HG03342 (cell line): Measurements from ENCODE around the gene OR4D2.
"Not testable (repeated sequence)": the region's sequence is repeated elsewhere in the genome, so short reads cannot be mapped to it uniquely, and the experiment has no call there.

Source experiments
- ATAC-seq: cut with Tn5 transposase; IDR thresholded peaks from one replicate; pipeline ENCODE4 v1.9.1; 2021; ENCODE audit warnings: mild to moderate bottlenecking, moderate library complexity; ENCODE audit not compliant: unreplicated experiment

OR4D2 gene

DNA sequence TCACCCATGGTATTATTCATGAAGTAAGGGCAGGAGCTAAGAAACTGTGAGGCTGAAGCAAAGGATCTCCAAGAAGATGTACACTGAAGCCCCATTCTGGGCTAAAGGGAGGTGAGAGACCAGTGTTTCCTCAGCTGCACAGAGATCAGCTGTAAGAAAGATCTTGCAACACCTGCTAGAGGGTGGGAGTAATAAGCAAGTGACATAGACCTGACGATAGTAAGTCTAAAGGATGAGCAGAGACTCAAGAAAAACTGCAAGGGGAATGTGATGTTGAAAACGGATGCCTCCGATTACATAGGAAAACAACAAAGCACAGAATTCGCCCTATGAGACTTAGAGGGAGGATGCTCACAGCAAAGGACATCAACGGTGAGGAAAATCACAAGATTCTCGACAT, at the start of gene OR4D2:
Gene OR4D2, plus strand, starts transcription at position 301 of the 400 bp plus-strand sequence. CDS start 2,674 bp downstream, outside the sequence.
- ATAC-seq = no peak

DNA sequence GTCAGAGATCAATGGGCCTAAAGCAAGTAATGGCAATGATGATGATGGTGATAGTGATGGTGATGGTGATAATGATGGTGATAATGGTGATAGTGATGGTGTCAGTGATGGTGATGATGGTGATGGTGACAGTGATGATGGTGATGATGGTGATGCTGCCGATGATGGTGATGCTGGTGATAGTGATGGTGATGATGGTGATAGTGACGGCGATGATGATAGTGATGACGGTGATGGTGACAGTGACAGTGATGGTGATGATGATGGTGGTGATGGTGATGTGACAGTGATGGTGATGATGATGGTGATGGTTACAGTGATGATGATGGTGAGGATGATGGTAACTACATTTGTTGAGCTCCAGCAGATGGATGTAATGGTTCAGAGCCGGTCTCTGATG, 49.4 kb upstream of the OR4D2 start:
- ATAC-seq = no peak

DNA sequence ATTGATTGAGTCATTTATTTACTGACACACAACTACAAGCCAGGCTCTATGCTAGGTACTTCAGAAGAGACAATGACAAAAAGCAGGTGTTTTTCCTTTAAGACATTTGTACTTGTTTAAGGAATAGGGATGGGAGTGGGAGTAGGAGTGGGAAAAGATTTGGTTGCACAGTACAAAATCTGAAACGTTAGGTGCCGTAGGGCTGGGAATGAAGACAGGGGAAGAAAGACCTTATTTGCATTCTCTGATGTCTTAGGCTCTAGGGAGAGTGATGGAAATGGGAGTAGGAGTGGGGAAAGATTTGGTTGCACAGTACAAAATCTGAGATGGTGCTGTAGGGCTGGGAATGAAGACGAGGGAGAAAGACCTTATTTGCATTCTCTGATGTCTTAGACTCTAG, 47.3 kb upstream of the OR4D2 start:
- no peak for ATAC-seq

DNA sequence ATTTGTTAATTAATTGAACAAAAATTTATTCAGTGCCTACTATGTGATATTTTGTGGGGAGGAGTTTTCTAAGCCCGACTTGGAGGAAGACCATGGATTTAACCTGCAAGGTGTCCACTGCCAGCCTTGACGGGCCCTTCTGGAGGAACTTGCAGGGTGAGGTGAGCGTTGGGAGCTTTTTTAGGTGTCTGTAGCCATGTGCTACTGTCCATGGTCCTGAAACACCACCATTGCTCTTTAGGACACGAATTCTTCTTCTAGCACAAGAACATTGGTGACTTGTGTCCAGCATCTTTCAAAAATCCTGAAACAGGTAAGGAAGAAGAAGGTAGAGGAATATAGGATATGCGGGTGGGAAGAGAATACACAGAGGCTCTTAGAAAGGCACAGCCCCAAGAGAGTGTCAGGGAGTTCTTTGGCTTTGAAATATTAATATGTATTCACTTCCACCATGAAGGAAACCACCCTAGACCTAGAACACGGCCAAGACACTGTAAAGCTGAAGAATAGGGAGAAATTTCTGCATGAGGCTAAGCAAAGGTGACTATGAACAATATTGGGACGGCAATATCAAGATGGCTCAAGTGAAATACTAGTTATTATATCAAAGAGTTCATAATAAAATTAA, 46.5 kb upstream of the OR4D2 start:
- ATAC-seq = no peak

DNA sequence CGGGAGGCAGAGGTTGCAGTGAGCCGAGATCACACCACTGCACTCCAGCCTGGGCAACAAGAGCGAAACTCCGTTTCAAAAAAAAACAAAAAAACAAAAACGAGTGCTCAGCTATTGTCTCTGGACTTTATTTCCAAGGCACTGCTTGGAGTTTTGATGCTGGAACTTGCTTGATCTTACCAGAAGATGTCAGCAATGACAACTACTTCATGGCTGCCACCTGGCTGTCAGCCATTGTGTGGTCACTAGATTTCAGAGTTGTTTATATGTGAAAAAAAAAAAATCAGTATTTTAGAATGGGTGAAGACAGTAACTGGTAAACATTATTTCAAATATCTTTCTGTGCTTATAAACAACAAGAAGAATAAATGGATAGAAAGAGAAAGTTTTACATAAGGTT, 44.9 kb upstream of the OR4D2 start:
- ATAC-seq = no peak

DNA sequence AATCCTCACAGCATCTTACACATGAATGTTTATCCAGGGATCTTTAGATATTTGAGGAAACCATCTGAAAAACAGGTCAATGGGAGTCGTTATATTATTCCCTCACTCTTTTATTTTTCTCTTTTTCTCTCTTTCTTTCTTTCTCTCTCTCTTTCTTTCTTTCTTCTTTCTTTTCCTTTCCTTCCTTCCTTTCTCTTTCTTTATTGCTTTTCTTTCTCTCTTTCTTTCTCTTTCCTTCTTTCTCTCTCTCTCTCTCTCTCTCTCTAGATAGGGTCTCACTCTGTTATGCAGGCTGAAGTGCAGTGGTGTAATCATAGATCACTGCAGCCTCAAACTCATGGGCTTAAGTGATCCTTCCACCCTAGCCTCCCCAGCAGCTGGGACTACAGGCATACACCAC, 38.9 kb upstream of the OR4D2 start:
- no peak for ATAC-seq

DNA sequence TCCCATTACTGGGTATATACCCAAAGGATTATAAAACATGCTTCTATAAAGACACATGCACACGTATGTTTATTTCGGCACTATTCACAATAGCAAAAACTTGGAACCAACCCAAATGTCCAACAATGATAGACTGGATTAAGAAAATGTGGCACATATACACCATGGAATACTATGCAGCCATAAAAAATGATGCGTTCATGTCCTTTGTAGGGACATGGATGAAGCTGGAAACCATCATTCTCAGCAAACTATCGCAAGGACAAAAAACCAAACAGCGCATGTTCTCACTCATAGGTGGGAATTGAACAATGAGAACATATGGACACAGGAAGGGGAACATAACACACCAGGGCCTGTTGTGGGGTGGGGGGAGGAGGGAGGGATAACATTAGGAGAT, 34.1 kb upstream of the OR4D2 start:
- not testable (repeated sequence) for ATAC-seq

DNA sequence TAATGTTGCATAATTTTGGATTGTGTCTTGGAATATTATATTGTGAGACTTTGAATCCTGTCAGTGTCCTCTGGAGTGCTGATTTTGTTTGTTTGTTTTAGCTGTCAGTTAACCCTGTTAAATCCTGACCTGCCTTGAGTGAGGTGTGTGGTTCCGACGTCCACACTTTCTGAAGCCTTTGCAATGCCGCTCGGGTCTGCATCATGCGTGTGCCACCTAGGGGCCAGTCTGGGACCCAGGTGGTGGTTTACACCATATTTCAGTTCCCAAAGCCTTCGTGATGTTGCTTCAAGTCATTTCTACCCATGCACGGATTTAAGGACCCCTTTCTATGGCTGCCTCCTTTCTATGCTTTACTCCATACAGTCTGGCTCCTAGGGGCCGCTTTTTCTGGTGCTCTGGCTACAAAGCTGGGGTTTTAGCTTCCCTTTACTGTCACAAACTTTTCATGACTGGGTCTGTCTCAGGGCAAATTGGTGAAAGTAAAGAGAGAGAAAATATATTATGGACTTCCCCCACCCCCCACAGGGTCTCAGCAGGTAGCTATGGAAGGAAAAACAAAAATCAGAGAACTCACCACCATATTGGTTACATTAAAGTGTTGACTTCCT, 30.0 kb upstream of the OR4D2 start:
- no peak for ATAC-seq

DNA sequence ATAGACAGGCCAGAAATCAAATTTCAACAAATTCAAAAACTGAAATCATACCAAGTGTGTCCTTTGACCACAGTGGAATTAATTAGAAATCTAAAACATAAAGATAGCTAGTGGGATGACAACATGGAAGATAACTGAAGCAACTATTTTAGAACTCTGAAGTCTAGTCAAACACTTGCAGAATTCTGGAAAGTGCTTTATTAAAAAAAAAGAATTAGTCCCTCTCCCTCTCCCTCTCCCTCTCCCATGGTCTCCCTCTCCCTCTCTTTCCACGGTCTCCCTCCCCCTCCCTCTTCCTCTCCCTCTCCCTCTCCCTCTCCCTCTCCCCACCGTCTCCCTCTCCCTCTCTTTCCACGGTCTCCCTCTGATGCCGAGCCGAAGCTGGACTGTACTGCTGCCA, 25.3 kb upstream of the OR4D2 start:
- no peak for ATAC-seq

DNA sequence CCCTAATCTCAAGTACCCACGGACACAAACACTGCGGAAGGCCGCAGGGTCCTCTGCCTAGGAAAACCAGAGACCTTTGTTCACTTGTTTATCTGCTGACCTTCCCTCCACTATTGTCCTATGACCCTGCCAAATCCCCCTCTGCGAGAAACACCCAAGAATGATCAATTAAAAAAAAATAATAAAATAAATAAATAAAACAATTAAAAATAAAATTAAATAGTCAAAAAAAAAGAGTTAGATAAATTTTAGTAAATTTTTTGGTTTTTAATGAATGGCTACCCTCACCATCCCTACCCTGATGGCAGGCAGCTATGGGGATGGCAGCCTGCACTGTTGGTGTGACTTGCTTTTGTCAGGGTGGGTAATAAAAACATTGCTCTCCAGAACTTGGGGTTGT, 23.4 kb upstream of the OR4D2 start:
- ATAC-seq = not testable (repeated sequence)

DNA sequence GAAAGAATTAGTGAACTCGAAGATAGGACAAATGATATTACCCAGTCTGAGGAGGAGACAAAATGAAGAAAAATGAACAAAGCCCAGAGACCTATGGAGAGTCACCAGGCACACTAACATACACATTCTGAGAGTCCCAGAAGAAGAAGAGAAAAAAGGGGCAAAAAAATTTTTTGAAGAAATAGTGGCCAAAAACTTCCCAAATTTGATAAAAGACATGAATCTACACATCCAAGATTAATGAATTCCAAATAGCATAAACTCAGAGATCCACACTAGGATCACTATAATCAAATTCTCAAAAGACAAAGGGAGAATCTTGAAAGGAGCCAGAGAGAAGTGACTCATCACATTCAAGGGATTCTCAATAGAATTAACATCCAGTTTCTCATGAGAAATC, 22.0 kb upstream of the OR4D2 start:
- ATAC-seq = no peak

DNA sequence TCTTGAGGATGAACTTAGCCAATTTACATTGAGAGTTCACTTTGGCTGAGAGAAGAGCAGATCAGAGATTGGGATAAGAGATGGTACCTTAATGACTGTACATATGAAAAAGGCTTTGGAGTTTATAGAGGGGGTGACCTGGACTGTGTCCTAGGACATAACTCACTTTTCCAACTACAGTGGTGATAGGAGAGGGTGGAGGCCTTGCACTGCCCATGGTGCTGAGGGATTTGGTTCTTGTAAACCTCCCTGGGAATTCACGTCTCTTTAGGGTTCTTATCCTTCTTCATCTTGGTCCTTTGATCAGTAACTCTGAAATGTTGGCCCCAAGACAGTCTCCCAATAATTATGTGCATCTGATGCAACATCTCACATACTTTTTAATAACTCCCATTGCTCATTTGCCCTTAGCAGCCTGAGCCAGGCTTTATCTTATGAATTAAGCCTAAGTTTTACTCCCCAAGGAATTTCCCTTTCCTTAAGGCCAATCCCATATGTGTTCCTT, 18.8 kb upstream of the OR4D2 start, which contains the start of gene OR4D1:
Gene OR4D1, plus strand, starts transcription at position 455 of the 505 bp plus-strand sequence. CDS start 6,770 bp downstream, outside the sequence.
- no peak for ATAC-seq

DNA sequence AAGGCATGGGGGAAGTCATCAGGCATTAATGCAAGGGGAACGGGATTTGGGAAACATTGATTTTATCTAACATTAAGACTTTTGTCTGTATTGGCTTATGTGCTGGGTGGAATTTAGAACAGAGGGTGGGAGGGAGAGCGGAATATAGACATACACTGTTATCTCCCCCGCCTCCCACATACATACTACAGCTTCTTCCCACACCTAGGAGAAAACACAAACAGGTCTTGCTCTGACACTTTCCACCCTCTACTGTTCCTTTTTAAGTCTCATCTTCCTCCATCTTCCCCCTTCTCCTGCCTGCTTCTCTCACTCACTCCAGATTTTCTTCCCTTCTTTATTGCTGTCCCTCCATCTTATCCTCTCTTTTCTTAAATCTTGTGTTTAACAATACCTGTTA, 18.2 kb upstream of the OR4D2 start:
- no peak for ATAC-seq

DNA sequence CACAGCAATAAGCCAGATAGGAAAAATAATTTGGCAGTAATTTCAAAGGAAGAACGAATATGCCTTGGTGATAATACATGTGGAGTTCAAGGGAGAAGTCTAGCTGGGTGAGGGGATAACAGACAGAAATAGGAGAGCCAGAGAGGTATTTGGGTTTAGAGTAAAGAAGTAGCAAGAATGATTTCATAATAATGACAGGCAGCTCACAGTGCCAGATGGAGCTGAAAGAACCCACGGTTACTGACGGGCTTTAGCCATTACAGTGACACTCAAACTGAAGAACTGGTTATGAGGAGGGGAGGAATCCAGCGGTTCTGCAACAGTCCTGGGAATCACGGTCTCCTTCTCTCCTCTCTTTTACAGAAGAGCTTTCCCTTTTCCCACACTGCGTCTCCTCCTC, 16.4 kb upstream of the OR4D2 start:
- ATAC-seq = no peak

DNA sequence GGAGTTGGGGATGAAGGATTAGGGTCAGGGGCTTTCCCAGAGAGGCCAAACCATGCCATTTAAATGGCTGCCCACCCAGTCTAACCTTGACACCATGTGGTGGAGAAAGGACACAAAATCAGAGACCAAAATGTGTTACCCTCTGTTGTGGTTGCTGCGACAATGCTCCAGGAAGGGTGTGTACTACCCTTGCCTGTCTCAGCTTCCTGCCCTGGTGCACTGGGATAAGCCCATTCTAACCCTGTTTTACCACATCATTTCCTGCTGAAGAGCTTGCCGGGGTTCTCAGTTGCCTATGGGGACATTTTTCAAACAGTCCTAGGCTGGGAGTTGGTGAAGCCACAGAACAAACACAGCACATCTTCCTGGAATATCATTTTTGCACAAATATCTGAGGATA, 13.7 kb upstream of the OR4D2 start:
- ATAC-seq = no peak

DNA sequence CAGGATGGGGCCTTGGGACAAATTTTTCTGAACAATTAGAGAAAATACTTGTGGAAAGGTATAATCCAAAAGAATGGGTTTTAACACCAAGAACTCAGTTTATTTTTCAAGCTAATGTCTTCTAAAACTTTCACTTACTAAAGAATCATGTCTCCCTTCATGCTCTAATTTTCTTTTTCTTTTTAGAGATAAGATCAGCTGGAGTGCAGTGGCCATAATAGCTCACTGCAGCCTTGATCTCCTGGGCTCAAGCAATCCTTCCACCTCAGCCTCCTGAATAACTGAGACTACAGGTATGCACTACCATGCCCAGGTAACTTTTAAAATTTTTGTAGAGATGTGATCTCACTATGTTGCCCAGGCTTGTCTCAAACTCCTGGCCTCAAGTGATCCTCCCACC, 13.1 kb upstream of the OR4D2 start:
- no peak for ATAC-seq

DNA sequence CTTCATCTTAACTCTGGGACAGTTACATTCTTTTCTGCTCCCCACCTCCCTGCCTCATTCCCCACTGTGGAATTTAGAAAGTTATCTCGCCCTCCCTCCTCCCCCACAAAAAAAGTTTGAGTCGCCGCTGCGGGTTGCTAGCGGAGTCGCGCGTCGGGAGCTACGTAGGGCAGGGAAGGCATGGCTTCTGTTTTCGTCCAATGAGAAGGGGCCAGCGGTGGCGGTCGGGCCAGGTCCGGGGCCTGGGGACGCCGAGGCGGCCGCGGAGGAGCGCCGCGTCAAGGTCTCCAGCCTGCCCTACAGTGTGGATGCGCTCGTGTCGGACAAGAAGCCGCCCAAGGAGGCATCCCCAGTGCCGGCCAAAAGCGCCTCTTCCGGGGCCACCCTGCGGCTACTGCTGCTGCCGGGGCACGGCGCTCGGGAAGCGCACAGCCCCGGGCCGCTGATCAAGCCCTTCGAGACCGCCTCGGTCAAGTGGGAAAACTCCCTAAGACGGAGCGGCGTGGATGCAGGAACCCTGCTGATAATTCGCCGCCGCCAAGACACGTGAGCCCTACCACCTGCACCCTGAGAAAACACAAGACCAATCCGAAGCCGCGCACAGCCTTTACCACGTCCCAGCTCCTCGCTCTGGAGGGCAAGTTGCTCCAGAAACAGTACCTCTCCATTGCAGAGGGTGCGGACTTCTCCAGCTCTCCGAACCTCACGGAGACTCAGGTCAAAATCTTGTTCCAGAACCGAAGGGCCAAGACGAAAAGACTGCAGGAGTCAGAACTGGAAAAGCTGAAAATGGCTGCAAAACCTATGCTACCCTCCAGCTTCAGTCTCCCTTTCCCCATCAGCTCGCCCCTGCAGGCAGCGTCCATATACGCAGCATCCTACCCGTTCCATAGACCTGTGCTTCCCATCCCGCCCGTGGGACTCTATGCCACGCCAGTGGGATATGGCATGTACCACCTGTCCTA, 9.7 kb upstream of the OR4D2 start:
- no peak for ATAC-seq

DNA sequence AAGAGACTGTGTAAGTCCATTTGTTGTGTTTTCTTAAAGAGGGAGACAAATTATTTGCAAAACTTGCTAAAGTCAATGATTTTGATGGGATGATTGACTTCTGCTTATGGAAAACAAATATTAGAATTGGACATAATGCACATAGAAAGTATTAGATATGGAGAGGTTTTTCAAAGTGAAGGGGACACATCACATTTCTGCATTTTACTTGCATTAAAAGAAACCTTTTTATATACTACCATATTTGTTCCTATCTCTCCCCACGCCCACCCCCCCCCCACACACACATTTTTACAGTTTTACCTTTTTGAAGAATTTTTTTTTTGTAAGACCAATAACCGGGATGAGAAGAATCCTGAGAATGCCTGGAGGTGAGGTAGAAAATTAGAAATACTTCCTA, 8.6 kb upstream of the OR4D2 start:
- no peak for ATAC-seq

DNA sequence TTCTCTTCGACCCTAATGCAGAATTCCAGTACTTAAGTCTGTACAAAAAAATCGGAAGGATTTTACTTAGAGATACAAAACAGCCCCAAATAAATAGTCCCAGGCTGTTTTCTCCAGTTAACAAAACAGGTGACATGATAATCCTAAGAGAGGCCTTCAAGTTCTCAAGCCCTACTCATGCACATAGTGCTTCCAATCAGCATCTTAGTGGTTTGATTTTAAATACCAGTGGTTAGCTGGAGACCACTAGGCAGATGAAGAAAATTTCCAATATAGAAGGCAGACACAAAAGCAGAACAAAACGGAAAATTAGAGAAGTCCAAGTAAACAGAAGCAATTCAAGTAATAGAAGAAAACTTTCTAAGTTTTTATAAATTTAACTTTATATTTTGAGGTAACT, 5.2 kb upstream of the OR4D2 start:
- ATAC-seq = no peak

DNA sequence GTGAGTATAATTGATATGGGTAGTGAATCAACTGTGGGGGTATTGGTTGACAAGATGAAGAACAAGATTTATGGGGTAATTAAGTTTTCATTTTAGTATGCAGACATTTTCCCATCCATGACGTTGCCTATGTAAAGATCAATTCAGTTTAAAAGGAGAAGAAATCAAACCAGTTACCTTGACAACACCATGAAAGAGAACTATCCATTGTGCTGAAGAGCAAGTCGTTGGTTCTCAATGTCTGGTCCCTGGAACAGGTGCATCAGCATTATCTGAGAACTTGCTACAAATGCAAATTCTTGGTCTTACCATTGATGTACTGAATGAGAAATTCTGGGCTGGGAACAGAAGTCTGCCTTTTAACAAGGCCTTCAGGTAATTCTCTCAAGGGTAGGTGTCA, 801 bp upstream of the OR4D2 start:
- no peak for ATAC-seq

DNA sequence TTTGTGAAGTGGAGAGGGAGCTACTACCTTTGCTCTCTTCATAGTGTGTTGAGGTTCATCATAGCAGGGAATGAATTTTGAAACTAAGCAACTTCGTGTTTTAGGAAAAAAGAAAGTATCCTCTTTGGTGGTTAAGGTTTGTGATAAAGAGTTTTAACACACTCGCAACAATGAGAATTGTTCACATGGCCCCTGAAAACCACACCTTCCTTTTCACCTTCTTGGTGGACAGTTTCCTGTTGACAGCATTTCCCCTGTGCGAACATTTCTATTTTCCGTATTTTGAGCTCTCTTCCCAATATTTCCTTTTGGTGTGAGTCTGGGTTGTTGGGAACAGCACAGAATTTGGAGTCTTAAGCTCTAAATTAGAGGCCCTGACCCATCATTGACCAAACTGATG, 3.8 kb downstream of the OR4D2 start:
- no peak for ATAC-seq
